ENCODE results near the gene DGLUCY. TPM values are rescaled to one million over a fixed set of nuclear protein-coding genes. Genes with fewer than 3 reads are reported as not detected.

DGLUCY gene
- total and polyA plus RNA-seq, 10 donors: 24.1 to 134 (median 96.7) TPM

DNA sequence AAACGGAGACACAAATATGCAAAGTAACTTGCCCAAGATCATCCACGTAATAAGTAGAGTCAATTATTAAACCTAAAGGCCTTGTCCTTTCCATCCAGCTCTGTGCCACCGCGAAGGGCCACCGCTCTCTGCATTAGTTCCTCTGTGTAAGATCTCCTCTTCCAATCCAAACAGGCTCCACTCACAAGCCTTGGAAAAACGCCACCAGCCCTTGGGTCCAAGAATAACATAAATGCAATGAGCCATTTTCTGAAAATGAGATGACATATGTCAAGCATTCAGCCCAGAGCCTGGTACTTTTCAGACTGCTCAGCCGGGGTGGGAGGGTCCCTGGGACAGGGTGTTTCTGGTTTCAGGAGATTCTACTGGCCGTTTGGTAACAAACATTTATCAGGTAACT is 30.0 kb downstream of the DGLUCY start:
- Histone ChIP-seq H3K27me3 (replicated peaks in 1 of 7) (no peaks in the 10 kb centered on the region), H3K4me3 (no peak overlapping the region), H3K4me1 (peaks cover 9 to 61% (median 23%) of the 10 kb centered on the region in 6 donors), H3K9me3 (no peaks in the 10 kb centered on the region), H3K36me3 (peaks cover 0 to 76% (median 25%) of the 10 kb centered on the region in 6 donors), H3K27ac (peak overlapping the region in 6 of 8 donors; percentile 17 to 49 (median 38))
- intact Hi-C loops (cut with DNase I; ENCODE audit: low total_unique reads): no loop called here
- TF ChIP-seq POLR2AphosphoS5 (IDR thresholded peaks at IDR 0.05) (no peak), POLR2A (IDR thresholded peaks at IDR 0.05) (no peak)
- TF ChIP-seq, protein P1, sequence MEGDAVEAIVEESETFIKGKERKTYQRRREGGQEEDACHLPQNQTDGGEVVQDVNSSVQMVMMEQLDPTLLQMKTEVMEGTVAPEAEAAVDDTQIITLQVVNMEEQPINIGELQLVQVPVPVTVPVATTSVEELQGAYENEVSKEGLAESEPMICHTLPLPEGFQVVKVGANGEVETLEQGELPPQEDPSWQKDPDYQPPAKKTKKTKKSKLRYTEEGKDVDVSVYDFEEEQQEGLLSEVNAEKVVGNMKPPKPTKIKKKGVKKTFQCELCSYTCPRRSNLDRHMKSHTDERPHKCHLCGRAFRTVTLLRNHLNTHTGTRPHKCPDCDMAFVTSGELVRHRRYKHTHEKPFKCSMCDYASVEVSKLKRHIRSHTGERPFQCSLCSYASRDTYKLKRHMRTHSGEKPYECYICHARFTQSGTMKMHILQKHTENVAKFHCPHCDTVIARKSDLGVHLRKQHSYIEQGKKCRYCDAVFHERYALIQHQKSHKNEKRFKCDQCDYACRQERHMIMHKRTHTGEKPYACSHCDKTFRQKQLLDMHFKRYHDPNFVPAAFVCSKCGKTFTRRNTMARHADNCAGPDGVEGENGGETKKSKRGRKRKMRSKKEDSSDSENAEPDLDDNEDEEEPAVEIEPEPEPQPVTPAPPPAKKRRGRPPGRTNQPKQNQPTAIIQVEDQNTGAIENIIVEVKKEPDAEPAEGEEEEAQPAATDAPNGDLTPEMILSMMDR (IDR thresholded peaks at IDR 0.05 in 8 of 11, conservative IDR thresholded peaks at IDR 0.05 in 3 of 11): no peak
- DNase-seq: peak; percentile 40
- 88 to 93% (median 91%) methylated on average over 8 of the region's 8 CpGs for WGBS, 5 donors

DNA sequence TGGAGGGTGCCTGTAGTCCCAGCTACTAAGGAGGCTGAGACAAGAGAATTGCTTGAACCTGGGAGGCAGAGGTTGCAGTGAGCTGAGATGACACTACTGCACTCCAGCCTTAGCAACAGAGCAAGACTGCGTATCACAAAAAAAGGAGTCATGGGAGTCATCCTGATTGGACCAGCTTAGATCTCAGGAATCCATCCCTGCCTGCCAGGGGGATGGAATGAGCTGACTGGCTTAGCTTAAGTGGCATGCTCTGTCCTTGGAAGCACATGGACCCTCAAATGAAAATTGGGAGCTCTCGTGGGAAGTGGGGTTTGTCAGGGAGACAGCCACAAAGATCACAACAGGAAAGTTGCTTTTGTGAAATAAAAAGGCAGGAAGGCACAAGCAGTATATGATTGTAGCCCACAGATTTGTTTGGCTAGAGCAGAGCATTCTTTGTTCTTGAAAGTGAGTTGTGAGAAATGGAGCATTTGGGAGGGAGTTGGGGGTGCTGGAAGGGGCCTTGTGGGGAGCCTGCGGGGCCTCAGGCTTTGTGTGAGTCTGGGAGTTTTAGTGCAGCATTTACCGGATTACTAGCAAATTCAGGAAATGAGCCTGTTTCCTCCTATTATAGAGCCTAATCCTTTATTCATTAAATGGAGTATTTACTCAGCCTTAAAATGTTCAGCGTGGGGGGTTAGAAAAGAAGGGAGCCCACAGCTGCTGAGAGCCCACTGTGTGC is 30.7 kb downstream of the DGLUCY start:
- H3K9me3 ChIP-seq: no peaks in the 10 kb centered on the region
- peaks cover 0 to 77% (median 25%) of the 10 kb centered on the region in 6 donors for H3K36me3 ChIP-seq
- DNase-seq: no peak
- peak overlapping the region in 6 of 8 donors; percentile 17 to 49 (median 38) for H3K27ac ChIP-seq
- peaks cover 9 to 56% (median 23%) of the 10 kb centered on the region in 6 donors for H3K4me1 ChIP-seq
- intact Hi-C loops (cut with DNase I; ENCODE audit: low total_unique reads): no loop called here
- H3K4me3 ChIP-seq: no peak overlapping the region
- no peaks in the 10 kb centered on the region for H3K27me3 ChIP-seq (replicated peaks in 1 of 7)
- 48 to 58% (median 51%) methylated on average over 5 of the region's 5 CpGs for WGBS, 5 donors
- TF ChIP-seq, protein P1 (IDR thresholded peaks at IDR 0.05 in 8 of 11, conservative IDR thresholded peaks at IDR 0.05 in 3 of 11): no peak
- TF ChIP-seq POLR2AphosphoS5 (IDR thresholded peaks at IDR 0.05) (no peak), POLR2A (IDR thresholded peaks at IDR 0.05) (no peak)

GRCh38 chr14:91145391-91146160 is 31.7 kb downstream of the DGLUCY start:
- H3K36me3 ChIP-seq: peaks cover 0 to 81% (median 27%) of the 10 kb centered on the region in 6 donors
- H3K4me1 ChIP-seq: peaks cover 9 to 46% (median 23%) of the 10 kb centered on the region in 6 donors
- no peaks in the 10 kb centered on the region for H3K27me3 ChIP-seq (replicated peaks in 1 of 7)
- peak; percentile 15 for DNase-seq
- no peak for TF ChIP-seq POLR2AphosphoS5 (IDR thresholded peaks at IDR 0.05)
- no peak for TF ChIP-seq POLR2A (IDR thresholded peaks at IDR 0.05)
- TF ChIP-seq, protein P1 (IDR thresholded peaks at IDR 0.05 in 8 of 11, conservative IDR thresholded peaks at IDR 0.05 in 3 of 11): no peak
- H3K9me3 ChIP-seq: no peaks in the 10 kb centered on the region
- no peak overlapping the region for H3K4me3 ChIP-seq
- WGBS, 5 donors: 80 to 88% (median 87%) methylated on average over 11 of the region's 11 CpGs
- intact Hi-C loops (cut with DNase I; ENCODE audit: low total_unique reads): no loop called here
- H3K27ac ChIP-seq: peak overlapping the region in 4 of 8 donors; percentile 37 to 49 (median 44)

DNA sequence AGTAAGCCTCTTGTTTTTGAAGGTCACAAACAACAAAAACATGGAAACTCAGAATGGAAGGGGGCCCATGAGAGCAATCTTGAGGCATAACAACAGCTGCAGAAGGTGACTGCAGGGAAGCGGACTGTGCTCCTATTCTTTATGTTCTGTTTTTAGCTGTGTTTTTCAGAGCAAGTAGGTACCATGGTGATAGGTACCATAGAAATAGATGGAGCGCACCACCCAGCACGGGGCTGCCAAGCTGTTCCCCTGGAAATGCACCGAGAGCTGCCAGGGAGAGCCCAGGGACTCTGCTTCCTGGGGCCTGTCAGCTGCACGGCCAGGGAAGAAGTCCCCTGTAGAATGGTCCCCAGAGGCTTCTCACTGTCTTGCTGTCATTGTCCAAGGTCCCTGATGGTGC is 32.8 kb downstream of the DGLUCY start:
- no peaks in the 10 kb centered on the region for H3K27me3 ChIP-seq (replicated peaks in 1 of 7)
- peaks cover 0 to 87% (median 30%) of the 10 kb centered on the region in 6 donors for H3K36me3 ChIP-seq
- TF ChIP-seq, protein P1 (IDR thresholded peaks at IDR 0.05 in 8 of 11, conservative IDR thresholded peaks at IDR 0.05 in 3 of 11): no peak
- no peak for TF ChIP-seq POLR2A (IDR thresholded peaks at IDR 0.05)
- H3K4me1 ChIP-seq: peaks cover 8 to 38% (median 19%) of the 10 kb centered on the region in 6 donors
- DNase-seq: no peak
- intact Hi-C loops (cut with DNase I; ENCODE audit: low total_unique reads): no loop called here
- no peak overlapping the region for H3K27ac ChIP-seq
- H3K4me3 ChIP-seq: no peak overlapping the region
- WGBS, 5 donors: 91 to 96% (median 94%) methylated on average over 5 of the region's 5 CpGs
- H3K9me3 ChIP-seq: no peaks in the 10 kb centered on the region

Measured in spleen (tissue), 11 donors.